ENCODE data around the gene PRLR.
"Not testable (repeated sequence)": the region's sequence is repeated elsewhere in the genome, so short reads cannot be mapped to it uniquely, and the experiment has no call there.

Gene PRLR

DNA sequence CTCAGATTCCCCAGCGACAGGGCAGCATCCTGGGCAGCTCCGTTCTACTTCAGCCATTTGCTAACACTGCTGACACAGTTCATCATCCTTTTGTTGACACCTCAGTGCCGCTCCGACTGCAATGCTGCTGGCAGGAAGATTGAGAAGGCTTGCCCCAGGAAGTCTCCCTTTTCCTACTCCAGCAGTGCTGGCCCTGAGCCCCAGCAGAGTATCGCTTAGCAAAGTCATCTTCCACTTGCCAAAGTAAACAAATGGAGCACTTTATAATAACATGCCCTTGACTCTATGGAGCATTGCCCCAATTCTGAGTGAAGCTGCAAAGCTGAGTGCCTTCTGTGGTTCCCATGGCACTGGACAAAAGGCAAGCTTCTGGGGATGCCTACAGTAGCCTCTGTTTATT is 32.2 kb downstream of the PRLR start:
- no peak for DNase-seq (ENCODE audit: low read depth in 2 of 3, low spot score in 1 of 3)

DNA sequence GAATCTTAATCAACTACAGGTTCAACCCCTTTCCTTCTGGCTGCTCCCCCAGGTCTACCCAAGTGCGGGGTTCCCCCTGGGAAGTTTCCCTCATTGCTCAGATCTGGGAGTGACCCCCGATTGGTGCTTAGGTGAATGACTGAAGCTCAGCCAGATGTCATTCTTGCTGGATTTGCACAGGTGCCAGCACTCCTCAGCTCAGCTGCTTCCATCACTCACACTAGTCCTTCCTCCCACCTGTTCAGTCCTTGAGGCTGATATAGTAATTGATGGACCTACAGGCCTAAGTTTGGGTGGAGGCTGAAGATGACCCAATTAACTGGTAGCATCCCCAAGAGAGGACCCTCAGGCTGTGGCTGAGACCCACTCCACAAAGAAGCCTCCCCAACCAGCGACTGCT is 32.9 kb downstream of the PRLR start:
- no peak for DNase-seq (ENCODE audit: low read depth in 2 of 3, low spot score in 1 of 3)

DNA sequence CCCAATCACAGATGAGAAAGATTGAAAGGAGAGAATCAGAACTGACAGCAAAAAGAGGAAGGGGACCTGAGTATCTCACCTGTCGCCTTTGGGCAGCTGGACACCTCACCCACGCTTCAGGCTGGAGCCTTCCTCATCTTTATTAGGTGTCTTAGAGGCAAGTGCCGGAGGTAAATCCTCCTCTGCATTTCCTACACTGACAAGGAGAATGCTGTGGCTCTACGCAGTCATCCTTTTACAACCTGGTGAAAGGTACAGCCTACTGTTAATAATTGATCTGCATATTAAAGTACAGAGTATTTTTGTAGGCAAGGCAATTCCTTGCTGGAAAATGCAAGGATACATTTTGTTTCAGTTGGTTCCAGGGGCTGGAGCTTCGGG is 34.8 kb downstream of the PRLR start:
- DNase-seq (ENCODE audit: low read depth in 2 of 3, low spot score in 1 of 3) = no peak

DNA sequence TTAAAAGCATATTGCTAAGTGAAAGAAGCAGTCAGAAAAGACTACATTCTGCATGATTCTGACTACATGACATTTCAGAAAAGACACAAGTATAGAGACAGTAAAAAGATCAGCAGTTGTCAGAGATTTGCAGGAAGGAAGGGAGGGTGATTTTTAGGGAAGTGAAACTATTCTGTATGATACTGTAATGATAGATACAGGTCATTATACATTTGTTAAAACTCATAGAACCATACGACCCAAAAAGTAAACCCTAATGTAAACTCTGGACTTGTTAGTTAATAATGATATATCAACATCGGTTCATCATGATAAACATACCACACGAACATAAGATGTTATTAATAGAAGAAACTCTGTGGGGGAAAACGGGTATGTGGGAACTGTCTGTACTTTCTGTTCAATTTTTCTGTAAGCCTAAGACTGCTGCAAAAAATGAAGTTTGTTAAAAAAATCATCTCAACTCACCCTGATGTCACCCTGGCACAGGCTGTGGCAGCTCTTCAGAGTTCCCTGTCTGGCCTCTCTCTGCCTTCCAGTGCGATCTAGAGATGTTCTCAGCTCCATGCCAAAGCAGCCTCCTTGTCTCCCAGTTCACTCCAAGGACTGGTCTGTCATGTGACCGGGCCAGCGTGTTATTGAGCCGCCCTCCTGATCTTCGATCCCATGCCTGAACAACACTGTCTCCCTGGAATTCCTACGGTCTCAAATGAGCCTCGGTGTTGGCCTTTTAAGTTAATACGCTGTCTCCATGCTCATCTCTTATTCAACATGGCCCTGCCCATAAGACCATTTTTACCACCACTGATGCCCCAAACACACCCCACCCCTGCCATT is 35.4 kb downstream of the PRLR start:
- DNase-seq (ENCODE audit: low read depth in 2 of 3, low spot score in 1 of 3) = no peak

DNA sequence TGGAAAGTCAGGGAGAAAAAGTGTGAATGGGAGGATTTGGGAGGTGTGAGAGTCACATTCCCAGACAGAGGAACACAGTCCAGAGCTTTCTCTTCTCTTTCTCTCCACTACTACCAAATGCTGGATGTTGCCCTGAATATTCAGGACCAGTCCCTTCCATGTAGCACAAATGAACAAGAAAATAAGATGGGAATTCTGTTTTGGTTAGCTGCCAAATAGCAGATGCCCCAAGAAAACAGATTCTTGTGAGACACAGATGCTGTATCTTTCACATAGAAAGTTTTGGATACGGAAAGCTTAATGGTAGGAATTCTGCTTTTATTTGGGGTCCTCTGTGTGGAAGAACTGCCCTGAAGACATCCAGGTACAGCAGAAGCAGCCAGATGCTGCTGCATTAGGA is 37.8 kb downstream of the PRLR start:
- no peak for DNase-seq (ENCODE audit: low read depth in 2 of 3, low spot score in 1 of 3)

GRCh38 chr5:35189801-35190200 is 40.5 kb downstream of the PRLR start:
- DNase-seq (ENCODE audit: low read depth in 2 of 3, low spot score in 1 of 3) = not testable (repeated sequence)

GRCh38 chr5:35188031-35188457 is 42.2 kb downstream of the PRLR start:
- no peak for DNase-seq (ENCODE audit: low read depth in 2 of 3, low spot score in 1 of 3)

DNA sequence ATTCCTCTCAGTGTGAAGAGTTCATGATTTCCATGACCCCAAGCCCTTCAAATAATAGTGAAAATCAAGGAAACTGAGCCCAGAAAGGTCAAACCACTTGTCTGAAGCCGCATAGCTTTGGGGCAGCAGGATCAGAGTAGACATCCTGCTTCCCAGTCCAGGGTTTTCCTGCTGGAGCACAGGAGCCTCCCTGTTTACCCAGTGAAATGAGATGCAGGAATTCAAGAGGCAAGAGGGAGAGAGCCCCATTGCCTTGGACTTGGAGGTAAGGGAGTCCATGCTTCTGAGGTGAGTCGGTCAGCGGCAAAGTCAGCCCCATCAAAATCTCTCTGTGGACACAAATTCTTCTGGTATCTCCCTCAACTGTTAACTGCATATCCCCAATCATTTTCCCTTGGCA is 42.7 kb downstream of the PRLR start:
- not testable (repeated sequence) for DNase-seq (ENCODE audit: low read depth in 2 of 3, low spot score in 1 of 3)

- no peak for DNase-seq (ENCODE audit: low read depth in 2 of 3, low spot score in 1 of 3)
Measured at GRCh38 chr5:35186749-35187148, 43.5 kb downstream of the PRLR start.

GRCh38 chr5:35185518-35185917 is 44.8 kb downstream of the PRLR start:
- no peak for DNase-seq (ENCODE audit: low read depth in 2 of 3, low spot score in 1 of 3)

DNA sequence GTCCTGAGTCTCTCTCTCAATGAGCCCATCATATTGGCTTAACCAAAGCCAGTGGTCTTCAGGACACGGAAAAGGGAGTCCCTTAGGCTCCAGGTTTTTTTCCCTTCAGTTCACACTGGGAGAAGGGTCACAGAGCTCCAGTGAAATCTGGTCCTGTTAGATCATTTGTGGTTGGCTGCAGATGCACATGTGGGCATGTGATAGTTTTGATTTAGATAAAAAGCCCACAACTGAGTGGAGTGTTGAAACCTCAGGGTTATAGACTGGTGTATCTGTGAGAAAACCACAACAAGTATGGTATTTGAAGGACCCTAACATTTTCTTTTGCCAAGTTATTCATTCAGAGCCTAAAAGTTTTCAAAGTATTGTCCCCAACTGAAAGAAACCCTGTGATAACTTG is 46.7 kb downstream of the PRLR start:
- DNase-seq (ENCODE audit: low read depth in 2 of 3, low spot score in 1 of 3) = no peak

DNA sequence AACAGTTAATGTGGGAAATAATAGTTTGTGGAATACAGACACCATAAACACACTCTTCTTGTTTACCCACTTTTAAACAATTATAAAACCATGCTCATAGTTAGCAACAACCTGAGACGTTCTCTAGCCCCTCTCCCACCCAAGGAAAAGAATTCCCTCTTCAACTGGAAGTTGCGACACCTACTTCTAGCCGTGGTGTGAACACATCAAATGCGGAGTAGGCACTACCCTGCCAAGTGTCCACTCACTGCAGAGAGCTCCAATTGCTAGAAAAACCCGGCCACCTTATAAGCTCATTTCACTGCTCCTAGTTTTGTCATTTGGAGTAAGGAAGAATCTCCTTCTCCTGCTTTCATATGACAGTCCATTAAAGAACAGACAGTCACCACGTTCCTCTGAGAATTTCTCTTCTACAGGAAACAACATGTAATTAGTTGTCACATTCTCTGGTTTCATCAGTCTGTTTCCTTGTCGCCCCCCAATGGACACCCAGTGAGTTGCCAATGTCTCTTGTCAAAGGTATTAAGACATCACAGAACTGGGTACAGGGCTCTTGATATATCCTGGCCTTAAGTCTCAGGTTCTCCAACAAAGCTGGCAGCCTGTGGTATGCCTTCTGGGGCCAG is 47.3 kb downstream of the PRLR start:
- peak in 2 of 3 donors; percentile 21 to 22 for DNase-seq (ENCODE audit: low read depth in 2 of 3, low spot score in 1 of 3)

GRCh38 chr5:35182486-35182885 is 47.8 kb downstream of the PRLR start:
- DNase-seq (ENCODE audit: low read depth in 2 of 3, low spot score in 1 of 3) = no peak

GRCh38 chr5:35180046-35180445 is 50.2 kb downstream of the PRLR start:
- DNase-seq (ENCODE audit: low read depth in 2 of 3, low spot score in 1 of 3) = no peak

- DNase-seq (ENCODE audit: low read depth in 2 of 3, low spot score in 1 of 3) = no peak
Measured at GRCh38 chr5:35177783-35178182, 52.5 kb downstream of the PRLR start.

DNA sequence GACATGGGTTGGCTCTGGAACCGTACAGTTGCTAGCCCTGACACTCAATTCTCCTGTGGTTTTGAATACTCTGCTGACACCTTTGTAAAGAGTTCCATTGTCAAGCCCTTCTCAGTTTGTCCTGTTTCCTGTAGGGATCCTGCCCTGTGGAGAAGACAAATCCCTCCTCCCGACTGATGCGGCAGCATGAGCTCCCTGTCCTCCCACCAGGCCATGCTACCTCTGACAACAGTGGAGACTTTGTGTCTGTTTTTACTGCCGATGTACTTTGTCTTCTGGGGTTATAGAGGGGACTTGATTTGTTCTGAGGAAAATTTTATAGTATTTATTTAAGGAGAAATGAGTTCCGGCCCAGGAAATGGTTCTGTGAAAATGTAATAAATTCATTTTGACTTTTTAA is 57.8 kb downstream of the PRLR start:
- DNase-seq (ENCODE audit: low read depth in 2 of 3, low spot score in 1 of 3) = no peak

DNA sequence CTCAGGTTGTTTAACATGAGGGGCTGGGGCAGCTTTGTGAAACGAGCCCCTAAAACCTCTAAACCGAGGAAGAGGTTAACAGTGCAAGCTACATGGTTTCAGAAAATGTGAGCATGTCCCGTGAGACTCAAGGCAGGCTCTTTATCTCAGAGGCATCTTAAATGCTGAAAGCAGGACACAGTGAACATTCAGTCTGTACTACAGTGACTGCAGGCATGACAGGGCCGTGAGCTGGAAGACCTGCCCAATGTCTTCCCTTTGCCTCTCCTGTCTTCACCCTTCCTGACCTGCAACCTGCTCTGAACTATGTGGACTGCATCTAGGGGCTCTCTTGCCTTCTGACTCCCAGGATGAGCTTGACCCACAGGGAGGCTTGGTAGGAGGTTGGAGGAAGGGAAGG is 58.3 kb downstream of the PRLR start:
- DNase-seq (ENCODE audit: low read depth in 2 of 3, low spot score in 1 of 3) = no peak

DNA sequence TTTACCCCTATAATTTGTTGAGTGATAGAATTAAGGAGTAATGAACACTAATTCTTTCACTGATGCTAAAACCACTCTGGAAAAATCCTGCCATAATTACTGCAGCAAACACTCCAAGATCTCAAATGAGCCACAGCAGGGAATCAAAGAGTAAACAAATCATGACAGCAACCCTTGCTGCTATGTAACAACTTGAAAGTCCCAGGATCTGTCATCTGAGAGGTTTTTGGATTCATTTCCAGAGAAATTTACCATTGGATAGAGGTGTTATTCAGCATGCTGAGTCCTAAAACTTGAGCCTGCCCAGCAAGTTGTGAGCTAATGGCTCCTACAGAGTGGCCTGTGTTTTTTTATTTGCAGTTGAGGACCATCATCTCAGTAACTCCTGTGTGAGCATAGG is 59.2 kb downstream of the PRLR start:
- DNase-seq (ENCODE audit: low read depth in 2 of 3, low spot score in 1 of 3) = no peak

GRCh38 chr5:35166043-35166442 is 64.2 kb downstream of the PRLR start:
- no peak for DNase-seq (ENCODE audit: low read depth in 2 of 3, low spot score in 1 of 3)

GRCh38 chr5:35164860-35165542 is 65.3 kb downstream of the PRLR start:
- DNase-seq (ENCODE audit: low read depth in 2 of 3, low spot score in 1 of 3) = no peak

- DNase-seq (ENCODE audit: low read depth in 2 of 3, low spot score in 1 of 3) = no peak
Measured at GRCh38 chr5:35163710-35164033, 66.6 kb downstream of the PRLR start.
